GM18868 (cell line): ENCODE data around the gene IL33.

Experiments used
- ATAC-seq: cut with Tn5 transposase; IDR thresholded peaks from one replicate; pipeline ENCODE4 v1.9.1; 2021; ENCODE audit warnings: mild to moderate bottlenecking, moderate library complexity; ENCODE audit not compliant: unreplicated experiment

The IL33 gene

GRCh38 chr9:6277417-6277816 is 61.8 kb downstream of the IL33 start:
- ATAC-seq, result no peak

- ATAC-seq, result no peak
Observed at GRCh38 chr9:6301858-6302257, 86.3 kb downstream of the IL33 start.

- ATAC-seq, result no peak
Observed at GRCh38 chr9:6302417-6302816, 86.8 kb downstream of the IL33 start.

GRCh38 chr9:6304232-6304631 is 88.6 kb downstream of the IL33 start:
- no peak for ATAC-seq

GRCh38 chr9:6305954-6306563 is 90.5 kb downstream of the IL33 start:
- ATAC-seq, result no peak
